HEK293 (cell line): ENCODE data around the gene KCNQ1.

Experiments
- CTCF ChIA-PET: fragments of 350-600 bp; formaldehyde crosslinking; extraction: SDS; loops from one replicate; lab custom pipeline; 2021; ENCODE audit warnings: antibody characterized with exemption; lab: Yijun Ruan, JAX
- POLR2A ChIA-PET: fragments of 300-600 bp; formaldehyde crosslinking; extraction: SDS; loops from one replicate; lab custom pipeline; 2020; ENCODE audit warnings: antibody characterized with exemption, inconsistent platforms; lab: Yijun Ruan, JAX
- H3K27ac ChIP-seq: fragments of 200-500 bp; sonication (Bioruptor generic); 2 replicates; pipeline ENCODE4 v1.5.1; 2014; ENCODE audit warnings: low read depth, low read length, control low read depth, inconsistent platforms; ENCODE audit errors: extremely low read depth
- H3K36me3 ChIP-seq, 2 experiments: fragments of 200-500 bp in 1 of 2; sonication (Bioruptor generic) in 1 of 2; 1 replicate in 1 of 2; 2 replicates in 1 of 2; pipeline ENCODE4 v1.5.1; 2014 to 2017; ENCODE audit warnings: inconsistent platforms in 2 of 2, low read length in 2 of 2; ENCODE audit not compliant: control insufficient read depth in 2 of 2, insufficient read depth in 1 of 2
- H3K4me1 ChIP-seq: fragments of 200-500 bp; sonication (Bioruptor generic); 2 replicates; pipeline ENCODE4 v1.5.1; 2014; ENCODE audit warnings: mild to moderate bottlenecking, low read length, inconsistent platforms; ENCODE audit not compliant: control insufficient read depth, insufficient read depth
- H3K4me3 ChIP-seq: 2 replicates; pipeline ENCODE4 v1.5.1; 2011; ENCODE audit warnings: low read depth, mild to moderate bottlenecking, control low read depth, low read length, moderate library complexity
- H3K9me3 ChIP-seq: fragments of 200-500 bp; sonication (Bioruptor generic); 2 replicates; pipeline ENCODE4 v1.5.1; 2014; ENCODE audit warnings: low read depth, low read length, inconsistent platforms; ENCODE audit not compliant: control insufficient read depth, insufficient read depth
- HOXC10 ChIP-seq: sonication (generic); formaldehyde crosslinking; IDR thresholded peaks from 2 replicates; pipeline ENCODE4 v1.8.1; 2023; ENCODE audit warnings: mild to moderate bottlenecking, missing genetic modification reagents
- KLF9 ChIP-seq: fragments of 450-650 bp; formaldehyde crosslinking; IDR thresholded peaks from 2 replicates; pipeline ENCODE4 v1.5.1; 2016; ENCODE audit warnings: missing biosample characterization, missing genetic modification characterization, low read depth
- MZF1 ChIP-seq: fragments of 450-650 bp; formaldehyde crosslinking; IDR thresholded peaks from 2 replicates; pipeline ENCODE4 v1.5.1; 2017; ENCODE audit warnings: missing biosample characterization, missing genetic modification characterization, borderline replicate concordance
- PRDM4 ChIP-seq: fragments of 450-650 bp; formaldehyde crosslinking; IDR thresholded peaks from 2 replicates; pipeline ENCODE4 v1.5.1; 2017; ENCODE audit warnings: missing biosample characterization, missing genetic modification characterization
- ZFP37 ChIP-seq: fragments of 450-650 bp; formaldehyde crosslinking; IDR thresholded peaks from 2 replicates; pipeline ENCODE4 v1.5.1; 2016; ENCODE audit warnings: missing biosample characterization, missing genetic modification characterization
- ZNF133 ChIP-seq: fragments of 450-650 bp; formaldehyde crosslinking; IDR thresholded peaks from 2 replicates; pipeline ENCODE4 v1.5.1; 2016; ENCODE audit warnings: missing biosample characterization, missing genetic modification characterization
- ZNF140 ChIP-seq: fragments of 450-650 bp; formaldehyde crosslinking; IDR thresholded peaks from 2 replicates; pipeline ENCODE4 v1.5.1; 2016; ENCODE audit warnings: missing biosample characterization, missing genetic modification characterization
- ZNF175 ChIP-seq: fragments of 450-650 bp; formaldehyde crosslinking; IDR thresholded peaks from 2 replicates; pipeline ENCODE4 v1.5.1; 2016; ENCODE audit warnings: missing biosample characterization, missing genetic modification characterization
- ZNF23 ChIP-seq: fragments of 450-650 bp; formaldehyde crosslinking; IDR thresholded peaks from 2 replicates; pipeline ENCODE4 v1.5.1; 2016; ENCODE audit warnings: missing biosample characterization, missing genetic modification characterization, borderline replicate concordance
- ZNF239 ChIP-seq: fragments of 450-650 bp; formaldehyde crosslinking; IDR thresholded peaks from 2 replicates; pipeline ENCODE4 v1.5.1; 2016; ENCODE audit warnings: missing biosample characterization, missing genetic modification characterization
- ZNF302 ChIP-seq: fragments of 450-650 bp; formaldehyde crosslinking; IDR thresholded peaks from 2 replicates; pipeline ENCODE4 v1.5.1; 2016; ENCODE audit warnings: missing biosample characterization, missing genetic modification characterization, low read depth
- ZNF341 ChIP-seq: fragments of 450-650 bp; formaldehyde crosslinking; IDR thresholded peaks from 2 replicates; pipeline ENCODE4; 2016; ENCODE audit warnings: low read depth, missing biosample characterization, missing genetic modification characterization
- ZNF366 ChIP-seq: fragments of 450-650 bp; formaldehyde crosslinking; conservative IDR thresholded peaks from 2 replicates; pipeline ENCODE4 v1.5.1; 2016; ENCODE audit warnings: missing biosample characterization, missing genetic modification characterization
- ZNF398 ChIP-seq: fragments of 450-650 bp; formaldehyde crosslinking; IDR thresholded peaks from 2 replicates; pipeline ENCODE4 v1.5.1; 2017; ENCODE audit warnings: missing biosample characterization, missing genetic modification characterization
- ZNF488 ChIP-seq: fragments of 450-650 bp; formaldehyde crosslinking; IDR thresholded peaks from 2 replicates; pipeline ENCODE4 v1.5.1; 2016; ENCODE audit warnings: missing biosample characterization, missing genetic modification characterization
- ZNF518A ChIP-seq: fragments of 450-650 bp; formaldehyde crosslinking; conservative IDR thresholded peaks from 2 replicates; pipeline ENCODE4 v1.5.1; 2016; ENCODE audit warnings: low read depth, missing biosample characterization, missing genetic modification characterization
- ZNF624 ChIP-seq: fragments of 450-650 bp; formaldehyde crosslinking; IDR thresholded peaks from 2 replicates; pipeline ENCODE4 v1.5.1; 2017; ENCODE audit warnings: missing biosample characterization, missing genetic modification characterization
- ZNF639 ChIP-seq: fragments of 450-650 bp; formaldehyde crosslinking; IDR thresholded peaks from 2 replicates; pipeline ENCODE4 v1.5.1; 2016; ENCODE audit warnings: missing biosample characterization, missing genetic modification characterization
- ZNF704 ChIP-seq: fragments of 450-650 bp; formaldehyde crosslinking; IDR thresholded peaks from 2 replicates; pipeline ENCODE4 v1.5.1; 2016; ENCODE audit warnings: missing biosample characterization, missing genetic modification characterization
- ZNF776 ChIP-seq: fragments of 450-650 bp; formaldehyde crosslinking; IDR thresholded peaks from 2 replicates; pipeline ENCODE4 v1.5.0; 2017; ENCODE audit warnings: missing biosample characterization, missing genetic modification characterization, borderline replicate concordance
- ZSCAN18 ChIP-seq: fragments of 450-650 bp; formaldehyde crosslinking; IDR thresholded peaks from 2 replicates; pipeline ENCODE4 v1.5.1; 2016; ENCODE audit warnings: missing biosample characterization, missing genetic modification characterization

The KCNQ1 gene

GRCh38 chr11:2555336-2555735 is 110.5 kb downstream of the KCNQ1 start:
- H3K4me3 ChIP-seq, result no peak overlapping the region
- H3K4me1 ChIP-seq, result no peaks in the 10 kb centered on the region
- POLR2A ChIA-PET, result no interaction called here
- TF ChIP-seq ZNF398 (tag by site-specific recombination) (no peak), ZNF624 (tag by site-specific recombination) (no peak), ZNF639 (tag by site-specific recombination) (no peak), ZNF366 (tag by site-specific recombination) (no peak), ZNF140 (no peak), ZNF133 (tag by site-specific recombination) (no peak), MZF1 (tag by site-specific recombination) (no peak), KLF9 (no peak), ZNF518A (tag by site-specific recombination) (no peak), ZFP37 (tag by site-specific recombination) (no peak), ZNF776 (no peak)
- CTCF ChIA-PET, result interaction anchor here (0.7 to 2.2 kb wide), 2 partner anchors 22 to 175 kb away, joined by 3 to 7 read pairs; no protein-coding TSS in a partner anchor
- H3K36me3 ChIP-seq, result no peaks in the 10 kb centered on the region
- H3K27ac ChIP-seq, result no peak overlapping the region
- H3K9me3 ChIP-seq, result no peaks in the 10 kb centered on the region

GRCh38 chr11:2555891-2556290 is 111.1 kb downstream of the KCNQ1 start:
- Histone ChIP-seq H3K4me3 (no peak overlapping the region), H3K27ac (no peak overlapping the region), H3K4me1 (no peaks in the 10 kb centered on the region), H3K9me3 (no peaks in the 10 kb centered on the region), H3K36me3 (no peaks in the 10 kb centered on the region)
- ChIA-PET CTCF (interaction anchor here (2.2 kb wide), 1 partner anchor 22 kb away, joined by 7 read pairs; no protein-coding TSS in a partner anchor), POLR2A (no interaction called here)
- TF ChIP-seq PRDM4 (tag by site-specific recombination) (no peak), ZNF488 (tag by site-specific recombination) (no peak), ZNF140 (no peak), ZNF341 (tag by site-specific recombination) (no peak), ZNF704 (tag by site-specific recombination) (no peak), ZNF175 (tag by site-specific recombination) (no peak), ZNF23 (no peak), ZNF302 (tag by site-specific recombination) (no peak), ZSCAN18 (tag by site-specific recombination) (no peak), HOXC10 (no peak), ZNF239 (tag by site-specific recombination) (no peak)
